ENCODE measurements around the gene PAQR8. TPM values are rescaled to one million over a fixed set of nuclear protein-coding genes. Genes with fewer than 3 reads are reported as not detected.

PAQR8 gene
- total RNA-seq, 1 experiment from 2014 or later = 3.6 TPM

- intact Hi-C loops (cut with micrococcal nuclease; ENCODE audit: unreplicated experiment) = no loop called here
Measured at GRCh38 chr6:52328303-52328662, 33.7 kb upstream of the PAQR8 start.

GRCh38 chr6:52328729-52329128, 33.2 kb upstream of the PAQR8 start:
- BruUV-seq (replicated peaks) = no TSS peak
- ChIA-PET CTCF (no interaction called here), POLR2A (interaction anchor here (0.7 kb wide), 1 partner anchor 17 kb away, joined by 4 read pairs; no protein-coding TSS in a partner anchor)
- H3K36me3 ChIP-seq (ENCODE audit: control insufficient read depth, insufficient read depth, low read length) = no peaks in the 10 kb centered on the region
- no peak overlapping the region for H3K4me3 ChIP-seq (ENCODE audit: low read depth in 2 of 2, low read length in 2 of 2)
- no peak for ATAC-seq
- no peaks in the 10 kb centered on the region for H3K4me1 ChIP-seq (ENCODE audit: control insufficient read depth, insufficient read depth, low read length)
- DNase-seq (ENCODE audit: low read depth, low spot score) = no peak
- H3K27ac ChIP-seq (ENCODE audit: low read length) = no peak overlapping the region
- no peaks in the 10 kb centered on the region for H3K9me3 ChIP-seq (ENCODE audit: control insufficient read depth, insufficient read depth, low read depth, low read length)
- in situ Hi-C loops (cut with HindIII; ENCODE audit: low pct_unique_long_range_greater_than_20kb, low sequenced_read_pairs) = no loop called here
- intact Hi-C loops (cut with micrococcal nuclease; ENCODE audit: unreplicated experiment) = no loop called here
- H3K27me3 ChIP-seq (ENCODE audit: control insufficient read depth, insufficient read depth, low read length) = no peaks in the 10 kb centered on the region
- no peak for TF ChIP-seq POLR2AphosphoS5 (IDR thresholded peaks at IDR 0.05; ENCODE audit: low read depth, low read length)
- TF ChIP-seq REST (IDR thresholded peaks at IDR 0.05; ENCODE audit: insufficient read depth in 1 of 2, low read depth in 2 of 2, low read length in 1 of 2) = no peak
- no peak for TF ChIP-seq SIN3A (IDR thresholded peaks at IDR 0.05; ENCODE audit: borderline replicate concordance, insufficient read depth, low read depth, low read length)
- TF ChIP-seq CTCF (IDR thresholded peaks at IDR 0.05) = no peak
- TF ChIP-seq TCF7L2 (IDR thresholded peaks at IDR 0.05; ENCODE audit: low read depth, low read length) = no peak

More at GRCh38 chr6:52328303-52328662, 33.7 kb upstream of the PAQR8 start:
- Histone ChIP-seq H3K27ac (ENCODE audit: low read length) (no peak overlapping the region), H3K36me3 (ENCODE audit: control insufficient read depth, insufficient read depth, low read length) (no peaks in the 10 kb centered on the region), H3K4me1 (ENCODE audit: control insufficient read depth, insufficient read depth, low read length) (no peaks in the 10 kb centered on the region), H3K4me3 (ENCODE audit: low read depth in 2 of 2, low read length in 2 of 2) (no peak overlapping the region), H3K9me3 (ENCODE audit: control insufficient read depth, insufficient read depth, low read depth, low read length) (no peaks in the 10 kb centered on the region), H3K27me3 (ENCODE audit: control insufficient read depth, insufficient read depth, low read length) (no peaks in the 10 kb centered on the region)
- CTCF ChIA-PET = no interaction called here
- no peak for ATAC-seq
- POLR2A ChIA-PET = interaction anchor here (0.7 kb wide), 1 partner anchor 18 kb away, joined by 4 read pairs; no protein-coding TSS in a partner anchor
- DNase-seq (ENCODE audit: low read depth, low spot score) = no peak
- no TSS peak for BruUV-seq (replicated peaks)
- TF ChIP-seq CTCF (IDR thresholded peaks at IDR 0.05) (no peak), SIN3A (IDR thresholded peaks at IDR 0.05; ENCODE audit: borderline replicate concordance, insufficient read depth, low read depth, low read length) (no peak), REST (IDR thresholded peaks at IDR 0.05; ENCODE audit: insufficient read depth in 1 of 2, low read depth in 2 of 2, low read length in 1 of 2) (no peak), TCF7L2 (IDR thresholded peaks at IDR 0.05; ENCODE audit: low read depth, low read length) (no peak), POLR2AphosphoS5 (IDR thresholded peaks at IDR 0.05; ENCODE audit: low read depth, low read length) (no peak)
- in situ Hi-C loops (cut with HindIII; ENCODE audit: low pct_unique_long_range_greater_than_20kb, low sequenced_read_pairs) = no loop called here

Measured in Panc1 (cell line).